ENCODE results near the gene ALS2CL. TPM values are rescaled to one million over a fixed set of nuclear protein-coding genes. Genes with fewer than 3 reads are reported as not detected.

Gene ALS2CL
- total RNA-seq, 4 donors from 2014 or later = 55.8 to 68.5 (median 63.7) TPM

DNA sequence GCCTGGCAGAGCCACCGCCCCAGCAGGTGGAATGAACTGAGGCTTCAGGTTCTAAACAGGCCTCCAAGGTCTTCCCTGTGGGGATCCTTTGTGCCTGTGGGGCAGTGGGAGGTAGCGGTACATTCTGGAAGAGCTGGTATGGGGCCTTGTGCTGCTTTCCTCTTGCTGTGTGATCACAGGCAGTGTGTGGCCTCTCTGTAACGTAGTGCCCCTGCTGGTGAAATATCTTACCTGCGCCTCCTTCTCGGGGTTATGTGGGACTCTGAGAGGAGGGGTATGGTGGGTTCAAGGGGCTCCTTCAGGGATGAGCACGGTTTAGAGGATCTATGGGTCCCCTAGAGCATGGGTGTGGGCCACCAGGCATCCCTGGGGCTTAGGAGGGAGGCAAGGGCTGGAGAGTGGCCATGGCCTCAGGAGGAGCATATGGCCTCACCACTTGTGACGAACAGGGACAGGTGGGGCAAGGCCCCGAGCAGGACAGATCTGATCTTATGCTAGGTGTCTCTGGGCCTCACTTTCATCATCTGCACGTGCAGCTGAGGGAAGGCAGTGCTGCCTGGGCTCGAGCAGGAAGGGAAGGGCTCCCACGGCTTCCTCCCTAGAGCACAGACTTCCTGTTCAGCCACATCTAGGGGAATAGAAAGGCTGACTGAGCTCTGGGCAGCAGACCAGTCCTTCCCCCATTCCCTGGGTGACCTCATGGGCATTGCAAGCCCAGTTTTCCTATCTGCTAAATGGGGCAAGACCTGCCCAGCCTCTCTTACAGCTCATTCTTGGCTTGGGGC, 1.9 kb upstream of the ALS2CL start:
- intact Hi-C loops (cut with DNase I) = no loop called here
- no peaks in the 10 kb centered on the region for H3K27me3 ChIP-seq
- TF ChIP-seq CTCF (IDR thresholded peaks at IDR 0.05) (no peak), POLR2A (IDR thresholded peaks at IDR 0.05) (no peak)
- H3K4me3 ChIP-seq (replicated peaks in 1 of 3) = no peak overlapping the region
- H3K9me3 ChIP-seq = no peaks in the 10 kb centered on the region
- H3K36me3 ChIP-seq = no peaks in the 10 kb centered on the region
- peak overlapping the region in 2 of 3 donors; percentile 66 to 85 for H3K27ac ChIP-seq
- WGBS, 2 donors = 73 to 85% methylated on average over 5 to 11 of the region's 11 CpGs
- H3K4me1 ChIP-seq = peaks cover 39 to 72% of the 10 kb centered on the region in 2 donors
- peak; percentile 37 to 38 for DNase-seq

GRCh38 chr3:46694520-46694919, 1.0 kb upstream of the ALS2CL start:
- no peak for DNase-seq
- intact Hi-C loops (cut with DNase I) = no loop called here
- peak overlapping the region in 1 of 3 donors; percentile 85 for H3K27ac ChIP-seq
- no peaks in the 10 kb centered on the region for H3K27me3 ChIP-seq
- peaks cover 42 to 70% of the 10 kb centered on the region in 2 donors for H3K4me1 ChIP-seq
- WGBS, 2 donors = 95 to 100% methylated on average over 3 of the region's 3 CpGs
- H3K4me3 ChIP-seq (replicated peaks in 1 of 3) = no peak overlapping the region
- TF ChIP-seq CTCF (IDR thresholded peaks at IDR 0.05) (no peak), POLR2A (IDR thresholded peaks at IDR 0.05) (no peak)
- H3K36me3 ChIP-seq = no peaks in the 10 kb centered on the region
- no peaks in the 10 kb centered on the region for H3K9me3 ChIP-seq

DNA sequence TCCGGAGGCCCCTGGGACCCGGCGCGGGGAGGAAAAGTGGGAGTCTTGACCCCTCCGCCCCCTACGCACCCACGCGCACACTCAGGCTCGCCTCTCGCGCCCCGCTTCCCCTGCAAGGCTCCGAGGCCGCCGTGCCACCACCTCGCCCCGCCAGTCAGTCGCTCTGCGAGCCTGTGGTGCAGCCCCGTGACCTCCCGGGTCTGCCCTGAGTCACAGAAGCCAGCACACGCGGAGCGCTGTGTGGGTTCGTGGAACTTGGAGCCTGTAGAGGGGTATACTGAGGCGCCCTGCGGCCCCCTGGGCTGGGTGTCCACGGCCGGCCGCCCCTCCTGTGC, 380 bp upstream of the ALS2CL start:
- 15 to 31% methylated on average over 4 to 10 of the region's 30 CpGs for WGBS, 2 donors
- TF ChIP-seq POLR2A (IDR thresholded peaks at IDR 0.05) = no peak
- no peak for TF ChIP-seq CTCF (IDR thresholded peaks at IDR 0.05)
- Histone ChIP-seq H3K36me3 (no peaks in the 10 kb centered on the region), H3K4me3 (replicated peaks in 1 of 3) (peak overlapping the region in 1 of 3 donors; percentile 58), H3K27ac (peak overlapping the region; percentile 71 to 85 (median 81)), H3K27me3 (no peaks in the 10 kb centered on the region), H3K4me1 (peaks cover 42 to 73% of the 10 kb centered on the region in 2 donors), H3K9me3 (no peaks in the 10 kb centered on the region)
- intact Hi-C loops (cut with DNase I) = no loop called here
- peak; percentile 72 to 75 for DNase-seq

- Histone ChIP-seq H3K9me3 (no peaks in the 10 kb centered on the region), H3K36me3 (peaks cover 0 to 9% of the 10 kb centered on the region in 2 donors), H3K27ac (peak overlapping the region; percentile 71 to 85 (median 81)), H3K27me3 (no peaks in the 10 kb centered on the region), H3K4me3 (replicated peaks in 1 of 3) (peak overlapping the region; percentile 58 to 69 (median 63)), H3K4me1 (peaks cover 42 to 73% of the 10 kb centered on the region in 2 donors)
- peak in 1 of 2 donors; percentile 54 for TF ChIP-seq POLR2A (IDR thresholded peaks at IDR 0.05)
- no peak for TF ChIP-seq CTCF (IDR thresholded peaks at IDR 0.05)
- DNase-seq = peak; percentile 93
- 52% methylated on average over 10 of the region's 11 CpGs; no CpG with 5 or more reads in 1 of the 2 donors for WGBS, 2 donors
- intact Hi-C loops (cut with DNase I) = no loop called here
These were observed 901 bp downstream of the ALS2CL start for GRCh38 chr3:46692566-46692990.

DNA sequence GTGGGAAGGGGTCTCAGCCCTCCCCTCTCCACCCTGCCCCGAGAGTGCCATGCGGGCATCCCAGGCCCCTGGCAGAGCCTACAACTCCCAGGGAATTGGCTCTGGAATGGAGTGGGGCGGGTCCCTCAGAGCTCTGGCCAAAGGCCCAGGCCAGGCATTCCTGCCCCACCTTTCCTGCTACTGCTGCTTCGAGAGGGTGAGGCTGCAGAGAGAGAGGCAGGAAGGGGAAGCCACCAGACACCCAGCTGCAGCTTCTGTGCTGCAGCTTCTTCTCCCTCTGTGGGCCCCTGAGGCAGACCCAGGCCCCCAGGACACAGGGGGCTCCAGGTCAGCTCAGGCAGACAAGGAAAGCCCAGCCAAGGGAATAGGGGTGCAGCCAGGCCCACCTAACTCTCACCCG, 2.7 kb downstream of the ALS2CL start:
- peaks cover 0 to 11% of the 10 kb centered on the region in 2 donors for H3K36me3 ChIP-seq
- H3K4me3 ChIP-seq (replicated peaks in 1 of 3) = no peak overlapping the region
- WGBS, 2 donors = 19 to 40% methylated on average over 5 of the region's 5 CpGs
- DNase-seq = peak; percentile 84 to 88
- no peaks in the 10 kb centered on the region for H3K9me3 ChIP-seq
- intact Hi-C loops (cut with DNase I) = no loop called here
- peak overlapping the region in 2 of 3 donors; percentile 28 to 85 for H3K27ac ChIP-seq
- H3K27me3 ChIP-seq = no peaks in the 10 kb centered on the region
- no peak for TF ChIP-seq CTCF (IDR thresholded peaks at IDR 0.05)
- no peak for TF ChIP-seq POLR2A (IDR thresholded peaks at IDR 0.05)
- H3K4me1 ChIP-seq = peaks cover 42 to 60% of the 10 kb centered on the region in 2 donors

Measured in thyroid gland (tissue), 4 donors.